ENCODE results near the gene ARMC6. TPM values are rescaled to one million over a fixed set of nuclear protein-coding genes. Genes with fewer than 3 reads are reported as not detected.

The ARMC6 gene
- total RNA-seq, 1 donor from 2014 or later: 34.6 TPM

DNA sequence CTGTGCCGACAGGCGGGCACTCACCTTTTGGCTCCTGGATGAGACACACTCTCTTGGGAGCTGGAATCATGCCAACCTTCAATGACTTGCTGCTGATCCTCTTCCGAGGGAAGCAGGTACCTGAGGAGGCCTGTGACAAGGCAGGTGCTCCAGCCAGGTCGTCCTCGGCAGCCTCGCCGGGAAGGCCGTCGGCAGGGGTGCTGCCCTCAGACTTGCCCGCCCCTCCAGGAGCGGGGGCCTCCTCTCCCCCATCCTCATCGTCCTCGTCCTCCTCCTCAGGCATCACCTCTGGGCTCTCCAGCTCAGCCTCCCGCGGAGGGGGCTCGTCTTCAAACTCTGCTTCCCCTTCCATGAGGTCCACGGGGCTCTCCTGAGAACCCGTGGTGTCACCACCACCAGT lies 29.3 kb upstream of the ARMC6 start:
- no peak for DNase-seq (ENCODE audit: extremely low spot score, unreplicated experiment)
- TF ChIP-seq, protein P1, sequence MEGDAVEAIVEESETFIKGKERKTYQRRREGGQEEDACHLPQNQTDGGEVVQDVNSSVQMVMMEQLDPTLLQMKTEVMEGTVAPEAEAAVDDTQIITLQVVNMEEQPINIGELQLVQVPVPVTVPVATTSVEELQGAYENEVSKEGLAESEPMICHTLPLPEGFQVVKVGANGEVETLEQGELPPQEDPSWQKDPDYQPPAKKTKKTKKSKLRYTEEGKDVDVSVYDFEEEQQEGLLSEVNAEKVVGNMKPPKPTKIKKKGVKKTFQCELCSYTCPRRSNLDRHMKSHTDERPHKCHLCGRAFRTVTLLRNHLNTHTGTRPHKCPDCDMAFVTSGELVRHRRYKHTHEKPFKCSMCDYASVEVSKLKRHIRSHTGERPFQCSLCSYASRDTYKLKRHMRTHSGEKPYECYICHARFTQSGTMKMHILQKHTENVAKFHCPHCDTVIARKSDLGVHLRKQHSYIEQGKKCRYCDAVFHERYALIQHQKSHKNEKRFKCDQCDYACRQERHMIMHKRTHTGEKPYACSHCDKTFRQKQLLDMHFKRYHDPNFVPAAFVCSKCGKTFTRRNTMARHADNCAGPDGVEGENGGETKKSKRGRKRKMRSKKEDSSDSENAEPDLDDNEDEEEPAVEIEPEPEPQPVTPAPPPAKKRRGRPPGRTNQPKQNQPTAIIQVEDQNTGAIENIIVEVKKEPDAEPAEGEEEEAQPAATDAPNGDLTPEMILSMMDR (conservative IDR thresholded peaks at IDR 0.05): no peak
- H3K36me3 Mint-ChIP-seq: peaks cover 18% of the 10 kb centered on the region
- no peak overlapping the region for H3K4me3 Mint-ChIP-seq
- H3K27ac Mint-ChIP-seq: no peak overlapping the region
- no peaks in the 10 kb centered on the region for H3K27me3 Mint-ChIP-seq
- H3K4me1 Mint-ChIP-seq (ENCODE audit: unreplicated experiment): no peaks in the 10 kb centered on the region
- no peaks in the 10 kb centered on the region for H3K9me3 Mint-ChIP-seq

- Mint-ChIP-seq H3K4me1 (ENCODE audit: unreplicated experiment) (no peaks in the 10 kb centered on the region), H3K36me3 (peaks cover 20% of the 10 kb centered on the region), H3K27me3 (no peaks in the 10 kb centered on the region), H3K9me3 (no peaks in the 10 kb centered on the region), H3K27ac (no peak overlapping the region), H3K4me3 (no peak overlapping the region)
- DNase-seq (ENCODE audit: extremely low spot score, unreplicated experiment): no peak
- TF ChIP-seq, protein P1 (conservative IDR thresholded peaks at IDR 0.05): no peak
Observed at GRCh38 chr19:19006213-19006612, 27.2 kb upstream of the ARMC6 start.

GRCh38 chr19:19009951-19010350 lies 23.5 kb upstream of the ARMC6 start:
- TF ChIP-seq, protein P1 (conservative IDR thresholded peaks at IDR 0.05): no peak
- H3K9me3 Mint-ChIP-seq: no peaks in the 10 kb centered on the region
- no peaks in the 10 kb centered on the region for H3K27me3 Mint-ChIP-seq
- no peaks in the 10 kb centered on the region for H3K4me1 Mint-ChIP-seq (ENCODE audit: unreplicated experiment)
- no peak overlapping the region for H3K4me3 Mint-ChIP-seq
- no peak overlapping the region for H3K27ac Mint-ChIP-seq
- DNase-seq (ENCODE audit: extremely low spot score, unreplicated experiment): no peak
- H3K36me3 Mint-ChIP-seq: peaks cover 15% of the 10 kb centered on the region

DNA sequence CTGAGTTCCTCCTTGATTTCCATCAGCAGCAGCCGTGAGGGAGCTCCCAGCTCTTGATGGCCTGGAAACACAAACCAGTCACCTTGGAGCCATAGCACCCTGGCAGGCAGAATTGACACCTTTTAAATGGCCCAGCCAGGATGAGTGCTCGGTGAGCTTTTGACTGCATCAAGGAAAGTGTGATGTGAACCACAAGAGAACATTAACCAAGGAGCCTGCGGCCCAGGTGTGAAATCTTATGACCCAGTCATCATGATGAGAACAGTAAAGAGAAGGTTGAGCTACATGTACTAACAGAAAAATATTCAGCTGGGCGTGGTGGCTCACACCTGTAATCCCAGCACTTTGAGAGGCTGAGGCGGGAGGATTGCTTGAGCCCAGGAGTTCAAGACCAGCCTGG lies 22.9 kb upstream of the ARMC6 start:
- TF ChIP-seq, protein P1 (conservative IDR thresholded peaks at IDR 0.05): no peak
- H3K9me3 Mint-ChIP-seq: no peaks in the 10 kb centered on the region
- no peak overlapping the region for H3K4me3 Mint-ChIP-seq
- no peak for DNase-seq (ENCODE audit: extremely low spot score, unreplicated experiment)
- no peaks in the 10 kb centered on the region for H3K27me3 Mint-ChIP-seq
- peaks cover 15% of the 10 kb centered on the region for H3K36me3 Mint-ChIP-seq
- H3K4me1 Mint-ChIP-seq (ENCODE audit: unreplicated experiment): no peaks in the 10 kb centered on the region
- H3K27ac Mint-ChIP-seq: no peak overlapping the region

DNA sequence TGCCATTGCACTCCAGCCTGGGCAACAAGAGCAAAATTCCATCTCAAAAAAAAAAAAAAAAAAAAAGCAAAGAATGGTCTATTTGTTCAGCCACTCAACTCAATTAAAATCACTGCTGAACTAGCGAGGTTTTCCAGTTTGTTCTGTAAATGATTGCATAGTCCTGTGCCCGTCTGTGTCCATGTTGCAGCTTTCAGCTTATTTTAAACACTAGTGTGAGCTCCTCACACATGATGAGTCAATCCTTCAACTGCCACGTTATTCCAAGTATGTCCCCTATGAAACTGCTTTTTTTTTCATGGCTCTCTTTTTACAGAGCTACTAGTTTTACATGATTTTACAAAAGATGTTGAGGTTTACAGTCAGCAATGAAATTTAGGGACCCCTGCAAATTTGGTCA lies 12.3 kb upstream of the ARMC6 start:
- H3K27ac Mint-ChIP-seq: no peak overlapping the region

More for the DNA sequence above, 12.3 kb upstream of the ARMC6 start:
- H3K27me3 Mint-ChIP-seq: no peaks in the 10 kb centered on the region
- TF ChIP-seq, protein P1 (conservative IDR thresholded peaks at IDR 0.05): no peak
- peaks cover 16% of the 10 kb centered on the region for H3K36me3 Mint-ChIP-seq
- DNase-seq (ENCODE audit: extremely low spot score, unreplicated experiment): no peak
- no peak overlapping the region for H3K4me3 Mint-ChIP-seq
- peaks cover 4% of the 10 kb centered on the region for H3K4me1 Mint-ChIP-seq (ENCODE audit: unreplicated experiment)
- no peaks in the 10 kb centered on the region for H3K9me3 Mint-ChIP-seq

All from type B pancreatic cell (in vitro differentiated cells).